H7 (cell line): ENCODE data around the gene GLRA3. TPM values are rescaled to one million over a fixed set of nuclear protein-coding genes. Genes with fewer than 3 reads are reported as not detected.
A peak's percentile ranks its signal among the peaks of the same experiment; 100 is the strongest.
"Not testable (repeated sequence)": the region's sequence is repeated elsewhere in the genome, so short reads cannot be mapped to it uniquely, and the experiment has no call there.

ENCODE experiments used
- DNase-seq: peaks from one replicate; pipeline ENCODE4 v3.0.0; 2012
- H3K27me3 ChIP-seq: 2 replicates; pipeline ENCODE4 v1.6.0; 2011; ENCODE audit warnings: mild to moderate bottlenecking, low read length; ENCODE audit not compliant: control insufficient read depth, insufficient read depth
- H3K36me3 ChIP-seq: replicated peaks from 2 replicates; pipeline ENCODE4 v1.5.1; 2011; ENCODE audit warnings: low read length; ENCODE audit not compliant: control insufficient read depth, insufficient read depth
- H3K4me3 ChIP-seq: 2 replicates; pipeline ENCODE4 v1.5.1; 2011; ENCODE audit warnings: low read depth, mild to moderate bottlenecking, control low read depth, low read length, moderate library complexity; ENCODE audit not compliant: insufficient read depth
- total RNA-seq: library from RNA; depleted of rRNA; stranded (reverse); fragments of >200 nt; shearing (Covaris generic); gene quantifications from 2 replicates; pipeline ENCODE4 v1.2.3, GENCODE V29; 2014; rRNA removed

GLRA3 gene
- 0.04 and 0.28 TPM in 2 replicates for total RNA-seq

DNA sequence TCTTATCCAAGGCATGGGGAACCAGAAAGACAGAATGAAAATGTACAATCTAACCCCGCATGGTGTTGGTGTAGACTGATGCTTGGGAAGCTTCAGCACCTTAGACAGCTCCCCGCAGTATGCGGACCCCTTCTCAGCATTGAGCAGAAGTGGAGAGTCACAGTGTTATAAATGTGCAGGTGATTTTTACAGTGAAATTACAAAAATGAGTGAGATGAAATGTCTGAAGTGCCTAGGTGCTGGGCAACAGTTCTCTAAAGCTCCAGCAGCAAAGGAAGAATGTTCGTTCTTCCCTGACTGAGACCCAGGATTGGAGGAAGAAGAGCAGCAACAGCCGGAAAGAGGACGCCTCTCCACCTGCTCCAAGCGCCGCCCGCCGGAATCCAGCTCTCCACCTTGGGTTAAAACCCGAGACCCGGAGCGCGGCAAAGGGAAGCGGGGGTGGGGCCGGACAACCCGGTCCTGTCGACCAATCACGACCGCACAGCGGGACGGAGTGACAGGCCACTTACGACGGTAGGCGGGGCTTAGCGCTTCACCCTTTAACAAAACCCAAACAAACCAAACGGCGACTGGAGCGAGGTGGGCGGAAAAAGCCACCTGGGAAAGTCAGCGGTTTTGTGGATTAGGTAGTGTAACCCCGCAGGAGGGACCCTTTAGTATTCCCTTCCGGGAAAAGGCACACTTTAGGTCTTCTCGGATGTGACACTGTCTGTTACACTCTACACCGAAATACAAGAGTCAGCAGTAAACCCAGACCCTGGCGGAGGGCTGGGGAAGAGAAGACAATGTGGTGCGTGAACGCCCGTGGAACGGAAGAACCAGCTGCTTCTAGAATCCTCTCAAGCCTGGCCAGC is at the start of gene GLRA3:
GLRA3 (minus strand) TSS at position 403 of the 857 bp plus-strand sequence. CDS start 436 bp downstream, outside the sequence.
- DNase-seq, result peak; percentile 78
- Histone ChIP-seq H3K4me3 (peak within 1 kb of the TSS; percentile 53), H3K36me3 (no peaks in the 10 kb centered on the region), H3K27me3 (no peaks in the 10 kb centered on the region)

GRCh38 chr4:174874898-174875297 is 45.9 kb upstream of the GLRA3 start:
- H3K4me3 ChIP-seq, result no peak overlapping the region
- H3K36me3 ChIP-seq, result no peaks in the 10 kb centered on the region
- no peaks in the 10 kb centered on the region for H3K27me3 ChIP-seq
- no peak for DNase-seq

DNA sequence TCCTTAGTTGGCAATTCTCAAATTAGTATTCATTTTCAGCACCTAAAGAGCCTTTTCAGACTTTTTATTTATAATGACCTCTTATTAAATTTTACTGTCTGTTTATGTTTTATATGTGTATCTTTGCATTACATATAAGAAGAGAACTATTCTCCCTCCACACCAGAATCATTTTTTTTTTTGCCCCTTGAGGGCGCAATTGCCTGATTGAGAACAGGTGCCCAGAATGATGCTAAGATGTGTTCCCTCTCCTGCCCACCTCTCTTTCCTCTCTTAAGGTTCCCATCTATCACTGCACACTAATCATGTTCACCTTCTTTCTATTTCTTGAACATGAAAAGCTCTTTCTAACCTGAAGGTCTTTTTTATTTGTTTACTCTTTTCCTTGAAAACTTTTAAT is 44.9 kb upstream of the GLRA3 start:
- H3K36me3 ChIP-seq, result no peaks in the 10 kb centered on the region
- H3K27me3 ChIP-seq, result no peaks in the 10 kb centered on the region
- peak; percentile 8 for DNase-seq
- H3K4me3 ChIP-seq, result no peak overlapping the region

DNA sequence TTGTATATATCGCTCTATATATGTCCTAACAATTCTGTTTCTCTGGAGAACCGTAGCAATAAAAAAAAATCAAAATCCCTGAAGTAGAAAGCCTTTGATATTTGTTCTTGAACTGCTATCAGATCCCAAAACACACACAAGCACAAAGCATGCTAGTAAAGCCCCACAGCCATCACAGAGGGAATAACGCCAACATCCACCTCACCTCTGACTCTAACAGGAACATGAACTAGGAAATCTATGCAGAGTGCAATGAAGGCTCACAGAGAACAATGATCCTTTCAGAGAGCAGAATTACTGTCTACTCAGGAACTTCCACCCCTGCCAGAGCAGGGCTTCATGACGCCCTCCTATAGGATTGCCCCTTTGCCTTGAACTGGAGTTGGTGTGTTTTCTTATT is 44.1 kb upstream of the GLRA3 start:
- H3K36me3 ChIP-seq, H3K27me3 ChIP-seq, H3K4me3 ChIP-seq, DNase-seq: not testable (repeated sequence)

DNA sequence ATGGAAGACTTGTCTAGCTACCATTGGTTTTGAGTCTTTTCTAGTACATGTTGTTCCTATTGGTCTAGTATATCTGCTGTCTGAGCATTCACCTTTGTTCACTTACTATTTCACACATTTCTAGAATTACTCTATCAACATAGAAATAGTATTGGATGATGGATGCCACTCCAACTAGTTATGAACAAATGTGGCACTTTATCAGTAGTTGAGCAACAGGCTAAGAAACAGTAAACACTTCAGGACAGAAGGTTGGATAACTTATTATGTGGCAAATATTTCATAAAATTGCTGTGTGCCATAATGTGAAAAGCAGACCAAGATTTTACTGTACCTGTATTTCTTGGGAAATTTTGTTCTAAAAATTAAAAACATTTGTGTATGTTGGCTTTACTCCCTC is 42.4 kb upstream of the GLRA3 start:
- Histone ChIP-seq H3K4me3 (no peak overlapping the region), H3K36me3 (no peaks in the 10 kb centered on the region), H3K27me3 (no peaks in the 10 kb centered on the region)
- no peak for DNase-seq

- Histone ChIP-seq H3K27me3 (no peaks in the 10 kb centered on the region), H3K4me3 (no peak overlapping the region), H3K36me3 (no peaks in the 10 kb centered on the region)
- DNase-seq, result no peak
Measured at GRCh38 chr4:174870311-174870710, 41.3 kb upstream of the GLRA3 start.

GRCh38 chr4:174869339-174869738 is 40.3 kb upstream of the GLRA3 start:
- no peaks in the 10 kb centered on the region for H3K27me3 ChIP-seq
- H3K4me3 ChIP-seq, result no peak overlapping the region
- no peaks in the 10 kb centered on the region for H3K36me3 ChIP-seq
- DNase-seq, result no peak

- no peaks in the 10 kb centered on the region for H3K36me3 ChIP-seq
- no peak for DNase-seq
- no peak overlapping the region for H3K4me3 ChIP-seq
- no peaks in the 10 kb centered on the region for H3K27me3 ChIP-seq
Measured at GRCh38 chr4:174867903-174868302, 38.9 kb upstream of the GLRA3 start.

- Histone ChIP-seq H3K36me3 (no peaks in the 10 kb centered on the region), H3K4me3 (no peak overlapping the region), H3K27me3 (no peaks in the 10 kb centered on the region)
- DNase-seq, result no peak
Measured at GRCh38 chr4:174865418-174865985, 36.5 kb upstream of the GLRA3 start.

GRCh38 chr4:174864031-174864430 is 35.0 kb upstream of the GLRA3 start:
- no peak for DNase-seq

GRCh38 chr4:174860588-174860987 is 31.5 kb upstream of the GLRA3 start:
- DNase-seq, result no peak
- no peaks in the 10 kb centered on the region for H3K36me3 ChIP-seq
- H3K27me3 ChIP-seq, result no peaks in the 10 kb centered on the region
- H3K4me3 ChIP-seq, result no peak overlapping the region

More at GRCh38 chr4:174864031-174864430, 35.0 kb upstream of the GLRA3 start:
- H3K36me3 ChIP-seq, result no peaks in the 10 kb centered on the region
- H3K4me3 ChIP-seq, result no peak overlapping the region
- no peaks in the 10 kb centered on the region for H3K27me3 ChIP-seq

GRCh38 chr4:174859904-174860303 is 30.9 kb upstream of the GLRA3 start:
- no peak for DNase-seq
- no peak overlapping the region for H3K4me3 ChIP-seq
- no peaks in the 10 kb centered on the region for H3K36me3 ChIP-seq
- H3K27me3 ChIP-seq, result no peaks in the 10 kb centered on the region

- DNase-seq, result no peak
- Histone ChIP-seq H3K36me3 (no peaks in the 10 kb centered on the region), H3K4me3 (no peak overlapping the region), H3K27me3 (no peaks in the 10 kb centered on the region)
Measured at GRCh38 chr4:174856926-174857800, 28.1 kb upstream of the GLRA3 start.

- Histone ChIP-seq H3K36me3 (no peaks in the 10 kb centered on the region), H3K4me3 (no peak overlapping the region), H3K27me3 (no peaks in the 10 kb centered on the region)
- no peak for DNase-seq
Measured at GRCh38 chr4:174855050-174855449, 26.0 kb upstream of the GLRA3 start.
